Breast epithelium (tissue), 4 donors: ENCODE results near the gene ISCU. TPM values are rescaled to one million over a fixed set of nuclear protein-coding genes. Genes with fewer than 3 reads are reported as not detected.

Experiments used
- DNase-seq, 2 donors: peaks; one replicate each; pipeline ENCODE4 v3.0.0-alpha.2; 2019; ENCODE audit warnings: low spot score in 2 of 2
- H3K27ac ChIP-seq, 2 donors: fragments of 200-600 bp; sonication (generic) in 1 of 2; one replicate each; pipeline ENCODE4 v1.5.1; 2016 to 2019; ENCODE audit warnings: mild to moderate bottlenecking in 1 of 2
- H3K27me3 ChIP-seq, 2 donors: fragments of 200-600 bp; sonication (generic) in 1 of 2; one replicate each; pipeline versions ENCODE4 v1.5.1 to v1.6.0; 2017 to 2019; ENCODE audit warnings: control low read depth in 1 of 2, mild to moderate bottlenecking in 1 of 2
- H3K36me3 ChIP-seq: fragments of 200-600 bp; one replicate; pipeline ENCODE4 v1.5.1; 2019
- H3K4me1 ChIP-seq, 2 donors: fragments of 200-600 bp; sonication (generic); one replicate each; pipeline ENCODE4 v1.5.1; 2016 to 2019; ENCODE audit warnings: control low read depth in 1 of 2
- H3K4me3 ChIP-seq, 3 donors: fragments of 200-600 bp; sonication (generic); 1 replicate in 2 of 3; 2 replicates in 1 of 3; pipeline ENCODE4 v1.5.1; 2016 to 2019; ENCODE audit warnings: mild to moderate bottlenecking in 3 of 3, moderate library complexity in 2 of 3
- H3K9me3 ChIP-seq, 2 donors: fragments of 200-600 bp; sonication (generic) in 1 of 2; one replicate each; pipeline ENCODE4 v1.5.1; 2016 to 2019; ENCODE audit warnings: control low read depth in 1 of 2
- POLR2A ChIP-seq: fragments of 450-650 bp; IDR thresholded peaks from one replicate; pipeline ENCODE4 v1.6.1; 2016; ENCODE audit warnings: antibody characterized with exemption, mild to moderate bottlenecking, moderate library complexity
- POLR2AphosphoS5 ChIP-seq, 3 donors: sonication (generic); formaldehyde crosslinking; IDR thresholded peaks; one replicate each; pipeline ENCODE4 v1.6.1; 2017; ENCODE audit warnings: antibody characterized with exemption in 3 of 3
- intact Hi-C: fragments of 100-400 bp; cut with DNase I; formaldehyde crosslinking; loops from one replicate; pipeline ENCODE4 v1.15.1; 2023; ENCODE audit warnings: low total_unique reads
- total RNA-seq, 3 donors: library from RNA; depleted of rRNA; stranded (reverse); fragments of >200 nt; gene quantifications; one replicate each; pipeline ENCODE4 v1.1.0, GENCODE V29; 2016
- TF ChIP-seq, protein P1 (sequence below), 3 donors: fragments of 450-650 bp; IDR thresholded peaks; one replicate each; pipeline ENCODE4 v1.5.1; 2016 to 2017; ENCODE audit warnings: antibody characterized with exemption in 3 of 3, mild to moderate bottlenecking in 3 of 3, moderate library complexity in 3 of 3

The ISCU gene
- total RNA-seq, 3 donors from 2014 or later = 220 to 328 (median 227) TPM

DNA sequence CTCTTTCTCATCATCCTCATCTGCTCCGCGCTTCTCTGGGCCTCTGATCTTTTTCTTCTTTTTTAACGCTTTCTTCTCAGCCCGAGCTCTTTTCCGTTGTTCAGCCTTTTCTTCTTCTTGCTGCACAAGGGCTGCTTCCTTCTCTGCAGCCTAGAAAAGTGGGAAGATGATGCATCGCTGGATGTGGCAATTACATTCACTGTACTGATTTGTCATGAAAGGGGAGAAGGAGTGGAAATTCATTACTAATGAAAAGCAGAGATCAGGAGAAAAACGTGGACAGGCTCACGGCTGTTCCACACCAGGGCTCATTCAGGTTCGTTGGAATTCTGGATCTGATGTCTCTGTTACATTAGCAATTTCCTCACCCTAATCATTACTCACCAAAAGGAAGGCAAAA, 32.2 kb upstream of the ISCU start:
- no peak for DNase-seq
- Histone ChIP-seq H3K9me3 (no peaks in the 10 kb centered on the region), H3K27ac (no peak overlapping the region), H3K27me3 (no peaks in the 10 kb centered on the region), H3K4me3 (no peak overlapping the region), H3K36me3 (peaks cover 1% of the 10 kb centered on the region), H3K4me1 (no peaks in the 10 kb centered on the region)
- TF ChIP-seq POLR2A = no peak
- no peak for TF ChIP-seq POLR2AphosphoS5 (IDR thresholded peaks at IDR 0.05)
- TF ChIP-seq, protein P1, sequence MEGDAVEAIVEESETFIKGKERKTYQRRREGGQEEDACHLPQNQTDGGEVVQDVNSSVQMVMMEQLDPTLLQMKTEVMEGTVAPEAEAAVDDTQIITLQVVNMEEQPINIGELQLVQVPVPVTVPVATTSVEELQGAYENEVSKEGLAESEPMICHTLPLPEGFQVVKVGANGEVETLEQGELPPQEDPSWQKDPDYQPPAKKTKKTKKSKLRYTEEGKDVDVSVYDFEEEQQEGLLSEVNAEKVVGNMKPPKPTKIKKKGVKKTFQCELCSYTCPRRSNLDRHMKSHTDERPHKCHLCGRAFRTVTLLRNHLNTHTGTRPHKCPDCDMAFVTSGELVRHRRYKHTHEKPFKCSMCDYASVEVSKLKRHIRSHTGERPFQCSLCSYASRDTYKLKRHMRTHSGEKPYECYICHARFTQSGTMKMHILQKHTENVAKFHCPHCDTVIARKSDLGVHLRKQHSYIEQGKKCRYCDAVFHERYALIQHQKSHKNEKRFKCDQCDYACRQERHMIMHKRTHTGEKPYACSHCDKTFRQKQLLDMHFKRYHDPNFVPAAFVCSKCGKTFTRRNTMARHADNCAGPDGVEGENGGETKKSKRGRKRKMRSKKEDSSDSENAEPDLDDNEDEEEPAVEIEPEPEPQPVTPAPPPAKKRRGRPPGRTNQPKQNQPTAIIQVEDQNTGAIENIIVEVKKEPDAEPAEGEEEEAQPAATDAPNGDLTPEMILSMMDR (IDR thresholded peaks at IDR 0.05) = no peak
- intact Hi-C loops = no loop called here

- no peak for DNase-seq
- H3K36me3 ChIP-seq = peaks cover 9% of the 10 kb centered on the region
- H3K4me1 ChIP-seq = no peaks in the 10 kb centered on the region
- no peak overlapping the region for H3K4me3 ChIP-seq
- intact Hi-C loops = no loop called here
- no peaks in the 10 kb centered on the region for H3K9me3 ChIP-seq
- H3K27ac ChIP-seq = no peak overlapping the region
- TF ChIP-seq POLR2AphosphoS5 (IDR thresholded peaks at IDR 0.05) = no peak
- TF ChIP-seq, protein P1 (IDR thresholded peaks at IDR 0.05) = no peak
- TF ChIP-seq POLR2A = no peak
- no peaks in the 10 kb centered on the region for H3K27me3 ChIP-seq
These were observed 30.2 kb upstream of the ISCU start for GRCh38 chr12:108531929-108532848.

- TF ChIP-seq, protein P1 (IDR thresholded peaks at IDR 0.05) = no peak
- TF ChIP-seq POLR2AphosphoS5 (IDR thresholded peaks at IDR 0.05) (no peak), POLR2A (no peak)
- H3K9me3 ChIP-seq = no peaks in the 10 kb centered on the region
- no peaks in the 10 kb centered on the region for H3K4me1 ChIP-seq
- no peak overlapping the region for H3K4me3 ChIP-seq
- intact Hi-C loops = no loop called here
- H3K27ac ChIP-seq = no peak overlapping the region
- peaks cover 9% of the 10 kb centered on the region for H3K36me3 ChIP-seq
- no peaks in the 10 kb centered on the region for H3K27me3 ChIP-seq
- no peak for DNase-seq
These were observed 24.2 kb upstream of the ISCU start for GRCh38 chr12:108538146-108538545.

DNA sequence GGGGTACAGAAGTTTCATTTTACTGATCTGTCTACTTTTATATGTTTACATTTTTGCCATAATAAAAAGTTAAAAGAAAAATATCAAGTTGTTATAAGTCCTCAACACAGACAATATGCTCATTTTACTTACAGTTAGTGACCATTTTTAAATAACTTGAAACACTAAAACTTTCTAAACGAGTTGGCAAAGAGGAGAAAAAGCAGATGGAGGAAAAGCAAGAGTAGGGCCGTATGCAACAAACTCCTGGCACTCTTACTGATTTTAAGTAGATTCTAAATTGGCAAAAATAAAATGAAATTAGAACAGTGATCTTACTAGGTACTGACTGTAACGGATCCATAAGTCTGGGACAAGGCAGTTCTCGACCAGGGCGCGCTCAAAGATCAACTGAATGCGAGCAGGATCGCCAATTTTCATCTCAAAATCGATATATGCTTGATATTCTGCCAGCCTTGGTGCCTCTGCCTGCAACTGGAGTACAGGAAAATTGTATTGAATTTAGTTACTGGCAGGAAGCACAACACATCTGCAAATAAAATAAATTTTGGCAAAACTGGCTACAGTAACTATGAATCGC, 23.7 kb upstream of the ISCU start:
- peaks cover 9% of the 10 kb centered on the region for H3K36me3 ChIP-seq
- TF ChIP-seq POLR2AphosphoS5 (IDR thresholded peaks at IDR 0.05) (no peak), POLR2A (no peak)
- TF ChIP-seq, protein P1 (IDR thresholded peaks at IDR 0.05) = no peak

GRCh38 chr12:108542320-108542719, 20.1 kb upstream of the ISCU start:
- no peak for DNase-seq
- Histone ChIP-seq H3K4me3 (no peak overlapping the region), H3K27ac (no peak overlapping the region), H3K27me3 (no peaks in the 10 kb centered on the region), H3K9me3 (no peaks in the 10 kb centered on the region), H3K4me1 (no peaks in the 10 kb centered on the region), H3K36me3 (no peaks in the 10 kb centered on the region)
- intact Hi-C loops = no loop called here
- TF ChIP-seq POLR2A = no peak
- TF ChIP-seq POLR2AphosphoS5 (IDR thresholded peaks at IDR 0.05) = no peak
- TF ChIP-seq, protein P1 (IDR thresholded peaks at IDR 0.05) = no peak

More for the DNA sequence above, 23.7 kb upstream of the ISCU start:
- DNase-seq = no peak
- H3K9me3 ChIP-seq = no peaks in the 10 kb centered on the region
- intact Hi-C loops = no loop called here
- H3K27me3 ChIP-seq = no peaks in the 10 kb centered on the region
- H3K4me3 ChIP-seq = no peak overlapping the region
- no peak overlapping the region for H3K27ac ChIP-seq
- no peaks in the 10 kb centered on the region for H3K4me1 ChIP-seq
